Measurements from ENCODE around the gene PNRC2.

GRCh38 chr1:23977854-23978191 lies 18.2 kb downstream of the PNRC2 start:
- TF ChIP-seq CTCF (IDR thresholded peaks at IDR 0.05; ENCODE audit: borderline replicate concordance, extremely low read depth, low read length, poor library complexity, severe bottlenecking) (no peak), EZH2 (IDR thresholded peaks at IDR 0.05; ENCODE audit: borderline replicate concordance, low read depth, low read length, severe bottlenecking) (no peak)

Data from DND-41 (cell line).